Activated T-helper 17 cell treated with anti-CD3 and anti-CD28 coated beads, Interleukin-2, amount 50 U/mL, for 72 hours (primary cell): Measurements from ENCODE around the gene PLS3. TPM values are rescaled to one million over a fixed set of nuclear protein-coding genes. Genes with fewer than 3 reads are reported as not detected.

Source experiments
- ATAC-seq: fragments of 150-1000 bp; cut with Tn5 transposase; replicated peaks from 2 replicates; pipeline ENCODE4 v1.10.0; 2021; ENCODE audit warnings: mild to moderate bottlenecking, moderate library complexity
- H3K27ac Mint-ChIP-seq: one replicate; pipeline ENCODE4 v1.8.0; 2022; ENCODE audit warnings: mixed read lengths
- H3K27me3 Mint-ChIP-seq: one replicate; pipeline ENCODE4 v1.8.0; 2022; ENCODE audit warnings: mixed read lengths
- H3K36me3 Mint-ChIP-seq: one replicate; pipeline ENCODE4 v1.8.0; 2022; ENCODE audit warnings: low read depth, mild to moderate bottlenecking, mixed read lengths
- H3K4me1 Mint-ChIP-seq: one replicate; pipeline ENCODE4 v1.8.0; 2022; ENCODE audit warnings: mixed read lengths
- H3K4me3 Mint-ChIP-seq: one replicate; pipeline ENCODE4 v1.8.0; 2022; ENCODE audit warnings: mild to moderate bottlenecking, mixed read lengths
- H3K9me3 Mint-ChIP-seq: one replicate; pipeline ENCODE4 v1.8.0; 2022; ENCODE audit warnings: mixed read lengths
- total RNA-seq, 2 donors: library from RNA; stranded (reverse); gene quantifications; one replicate each; pipeline ENCODE4 v1.2.3, GENCODE V29; 2022

PLS3 gene
- total RNA-seq, 2 donors from 2014 or later: 0.65 TPM; not detected in 1

GRCh38 chrX:115559672-115560071, 1.3 kb upstream of the PLS3 start:
- peaks cover 4% of the 10 kb centered on the region for H3K27me3 Mint-ChIP-seq

GRCh38 chrX:115560211-115560977, 580 bp upstream of the PLS3 start:
- no peak overlapping the region for H3K4me3 Mint-ChIP-seq
- no peak for ATAC-seq
- H3K4me1 Mint-ChIP-seq: no peaks in the 10 kb centered on the region
- H3K9me3 Mint-ChIP-seq: no peaks in the 10 kb centered on the region
- peaks cover 4% of the 10 kb centered on the region for H3K27me3 Mint-ChIP-seq
- H3K36me3 Mint-ChIP-seq: no peaks in the 10 kb centered on the region
- H3K27ac Mint-ChIP-seq: no peak overlapping the region

More at GRCh38 chrX:115559672-115560071, 1.3 kb upstream of the PLS3 start:
- Mint-ChIP-seq H3K9me3 (no peaks in the 10 kb centered on the region), H3K4me3 (no peak overlapping the region), H3K27ac (no peak overlapping the region), H3K36me3 (no peaks in the 10 kb centered on the region), H3K4me1 (no peaks in the 10 kb centered on the region)
- ATAC-seq: no peak

- ATAC-seq: no peak
- H3K4me3 Mint-ChIP-seq: peak overlapping the region; percentile 4
- no peaks in the 10 kb centered on the region for H3K9me3 Mint-ChIP-seq
- H3K4me1 Mint-ChIP-seq: no peaks in the 10 kb centered on the region
- no peaks in the 10 kb centered on the region for H3K36me3 Mint-ChIP-seq
- H3K27me3 Mint-ChIP-seq: peaks cover 4% of the 10 kb centered on the region
- H3K27ac Mint-ChIP-seq: no peak overlapping the region
Measured at GRCh38 chrX:115561605-115562479, 868 bp downstream of the PLS3 start.

GRCh38 chrX:115562480-115562847, 1.5 kb downstream of the PLS3 start:
- Mint-ChIP-seq H3K36me3 (no peaks in the 10 kb centered on the region), H3K9me3 (no peaks in the 10 kb centered on the region), H3K4me3 (no peak overlapping the region), H3K4me1 (no peaks in the 10 kb centered on the region), H3K27ac (no peak overlapping the region), H3K27me3 (peaks cover 4% of the 10 kb centered on the region)
- no peak for ATAC-seq

- ATAC-seq: no peak
Measured at GRCh38 chrX:115563633-115564162, 2.7 kb downstream of the PLS3 start.

GRCh38 chrX:115564243-115564642, 3.3 kb downstream of the PLS3 start:
- H3K27ac Mint-ChIP-seq: no peak overlapping the region
- H3K36me3 Mint-ChIP-seq: no peaks in the 10 kb centered on the region
- H3K9me3 Mint-ChIP-seq: no peaks in the 10 kb centered on the region
- ATAC-seq: no peak
- no peaks in the 10 kb centered on the region for H3K27me3 Mint-ChIP-seq
- no peak overlapping the region for H3K4me3 Mint-ChIP-seq
- H3K4me1 Mint-ChIP-seq: no peaks in the 10 kb centered on the region

More at GRCh38 chrX:115563633-115564162, 2.7 kb downstream of the PLS3 start:
- no peak overlapping the region for H3K4me3 Mint-ChIP-seq
- no peaks in the 10 kb centered on the region for H3K36me3 Mint-ChIP-seq
- no peaks in the 10 kb centered on the region for H3K9me3 Mint-ChIP-seq
- H3K4me1 Mint-ChIP-seq: no peaks in the 10 kb centered on the region
- no peaks in the 10 kb centered on the region for H3K27me3 Mint-ChIP-seq
- H3K27ac Mint-ChIP-seq: no peak overlapping the region

GRCh38 chrX:115565888-115566287, 4.9 kb downstream of the PLS3 start:
- no peak for ATAC-seq
- Mint-ChIP-seq H3K4me3 (no peak overlapping the region), H3K27me3 (no peaks in the 10 kb centered on the region), H3K27ac (no peak overlapping the region), H3K9me3 (no peaks in the 10 kb centered on the region), H3K36me3 (no peaks in the 10 kb centered on the region), H3K4me1 (no peaks in the 10 kb centered on the region)

- ATAC-seq: no peak
- no peaks in the 10 kb centered on the region for H3K9me3 Mint-ChIP-seq
- H3K4me1 Mint-ChIP-seq: no peaks in the 10 kb centered on the region
- no peaks in the 10 kb centered on the region for H3K36me3 Mint-ChIP-seq
- H3K4me3 Mint-ChIP-seq: no peak overlapping the region
- H3K27ac Mint-ChIP-seq: no peak overlapping the region
- H3K27me3 Mint-ChIP-seq: no peaks in the 10 kb centered on the region
Measured at GRCh38 chrX:115571712-115572111, 10.7 kb downstream of the PLS3 start.

- no peaks in the 10 kb centered on the region for H3K27me3 Mint-ChIP-seq
- H3K36me3 Mint-ChIP-seq: no peaks in the 10 kb centered on the region
- no peak for ATAC-seq
- no peaks in the 10 kb centered on the region for H3K9me3 Mint-ChIP-seq
- no peaks in the 10 kb centered on the region for H3K4me1 Mint-ChIP-seq
- H3K27ac Mint-ChIP-seq: no peak overlapping the region
- no peak overlapping the region for H3K4me3 Mint-ChIP-seq
Measured at GRCh38 chrX:115573185-115573584, 12.2 kb downstream of the PLS3 start.

- Mint-ChIP-seq H3K36me3 (no peaks in the 10 kb centered on the region), H3K4me3 (no peak overlapping the region), H3K4me1 (no peaks in the 10 kb centered on the region), H3K9me3 (no peaks in the 10 kb centered on the region), H3K27me3 (no peaks in the 10 kb centered on the region), H3K27ac (no peak overlapping the region)
- no peak for ATAC-seq
Measured at GRCh38 chrX:115576676-115577075, 15.7 kb downstream of the PLS3 start.

- H3K27ac Mint-ChIP-seq: no peak overlapping the region
- no peaks in the 10 kb centered on the region for H3K27me3 Mint-ChIP-seq
- no peak overlapping the region for H3K4me3 Mint-ChIP-seq
- ATAC-seq: peak; percentile 24
- H3K36me3 Mint-ChIP-seq: no peaks in the 10 kb centered on the region
- no peaks in the 10 kb centered on the region for H3K4me1 Mint-ChIP-seq
- H3K9me3 Mint-ChIP-seq: no peaks in the 10 kb centered on the region
Measured at GRCh38 chrX:115579327-115579726, 18.4 kb downstream of the PLS3 start.

GRCh38 chrX:115579786-115580294, 18.9 kb downstream of the PLS3 start:
- H3K36me3 Mint-ChIP-seq: no peaks in the 10 kb centered on the region
- no peaks in the 10 kb centered on the region for H3K9me3 Mint-ChIP-seq
- H3K27ac Mint-ChIP-seq: no peak overlapping the region
- H3K4me1 Mint-ChIP-seq: no peaks in the 10 kb centered on the region
- no peak overlapping the region for H3K4me3 Mint-ChIP-seq
- ATAC-seq: no peak
- no peaks in the 10 kb centered on the region for H3K27me3 Mint-ChIP-seq

GRCh38 chrX:115581759-115582615, 21.0 kb downstream of the PLS3 start:
- ATAC-seq: no peak
- no peaks in the 10 kb centered on the region for H3K27me3 Mint-ChIP-seq
- H3K4me3 Mint-ChIP-seq: no peak overlapping the region
- no peaks in the 10 kb centered on the region for H3K36me3 Mint-ChIP-seq
- H3K27ac Mint-ChIP-seq: no peak overlapping the region
- no peaks in the 10 kb centered on the region for H3K9me3 Mint-ChIP-seq
- no peaks in the 10 kb centered on the region for H3K4me1 Mint-ChIP-seq
